OCI-LY7 (cell line): ENCODE measurements around the gene ASCL5. TPM values are rescaled to one million over a fixed set of nuclear protein-coding genes. Genes with fewer than 3 reads are reported as not detected.

Source experiments
- Bru-seq: library from RNA; stranded (reverse); fragments of 400-500 nt; gene quantifications from one replicate; lab custom pipeline; 2021; lab: Mats Ljungman, UMichigan
- BruChase-seq, 2 experiments: library from RNA; stranded (reverse); fragments of 400-500 nt; gene quantifications; one replicate each; lab custom pipeline; 2021; lab: Mats Ljungman, UMichigan
- BruUV-seq: library from RNA; stranded (reverse); fragments of 400-500 nt; replicated peaks from 2 replicates; lab custom pipeline; 2021; lab: Mats Ljungman, UMichigan
- CTCF ChIA-PET: fragments of 300-600 bp; sonication (Branson Sonifier 250); formaldehyde crosslinking; loops from one replicate; lab custom pipeline; 2022; ENCODE audit warnings: antibody characterized with exemption; ENCODE audit not compliant: unreplicated experiment; lab: Charles Lee
- POLR2A ChIA-PET: fragments of 300-600 bp; sonication (Branson Sonifier 250); formaldehyde crosslinking; loops from one replicate; lab custom pipeline; 2022; ENCODE audit warnings: antibody characterized with exemption; lab: Charles Lee
- DNase-seq: peaks from one replicate; pipeline ENCODE4 v3.0.0-alpha.2; 2015; ENCODE audit warnings: low spot score
- H2AFZ ChIP-seq: fragments of 200-600 bp; sonication (generic), shearing (Covaris generic); 2 replicates; pipeline ENCODE4 v1.6.1; 2014; ENCODE audit warnings: mild to moderate bottlenecking, antibody characterized with exemption, low read length, moderate library complexity
- H3K27ac ChIP-seq: fragments of 200-600 bp; sonication (generic); 2 replicates; pipeline ENCODE4 v1.5.1; 2014; ENCODE audit warnings: mixed run types, low read depth, mild to moderate bottlenecking, moderate library complexity, low read length, inconsistent platforms; ENCODE audit not compliant: poor library complexity, severe bottlenecking
- H3K36me3 ChIP-seq: fragments of 200-600 bp; sonication (generic); 2 replicates; pipeline ENCODE4 v1.6.1; 2014; ENCODE audit warnings: mild to moderate bottlenecking, antibody characterized with exemption, low read length, moderate library complexity, mixed read lengths; ENCODE audit not compliant: insufficient read depth
- H3K4me1 ChIP-seq: fragments of 200-600 bp; sonication (generic); 2 replicates; pipeline ENCODE4 v1.5.1; 2014; ENCODE audit warnings: mild to moderate bottlenecking, low read length; ENCODE audit not compliant: insufficient read depth, poor library complexity, severe bottlenecking
- H3K4me2 ChIP-seq: fragments of 200-600 bp; sonication (generic); 2 replicates; pipeline ENCODE4 v1.6.1; 2014; ENCODE audit warnings: mild to moderate bottlenecking, low read length
- H3K4me3 ChIP-seq: fragments of 200-600 bp; sonication (generic); 2 replicates; pipeline ENCODE4 v1.5.1; 2014; ENCODE audit warnings: mild to moderate bottlenecking, low read depth, low read length; ENCODE audit not compliant: poor library complexity, severe bottlenecking
- H3K79me2 ChIP-seq: fragments of 200-600 bp; sonication (generic); 2 replicates; pipeline ENCODE4 v1.6.1; 2016; ENCODE audit warnings: low read depth, mild to moderate bottlenecking, low read length, moderate library complexity, mixed read lengths; ENCODE audit not compliant: insufficient read depth
- H3K9me2 ChIP-seq: fragments of 200-600 bp; sonication (generic); 2 replicates; pipeline ENCODE4 v1.6.1; 2016; ENCODE audit warnings: mild to moderate bottlenecking, low read length, mixed read lengths; ENCODE audit not compliant: insufficient read depth
- H3K9me3 ChIP-seq: fragments of 200-600 bp; sonication (generic); 2 replicates; pipeline ENCODE4 v1.6.1; 2014; ENCODE audit warnings: mild to moderate bottlenecking, mixed run types, low read length, mixed read lengths
- H4K20me1 ChIP-seq: fragments of 200-600 bp; sonication (generic); 2 replicates; pipeline ENCODE4 v1.6.1; 2014; ENCODE audit warnings: mild to moderate bottlenecking, antibody characterized with exemption, low read length, moderate library complexity, mixed read lengths; ENCODE audit not compliant: insufficient read depth
- CTCF ChIP-seq: fragments of 200-600 bp; sonication (generic); conservative IDR thresholded peaks from 2 replicates; pipeline ENCODE4 v1.5.1; 2014; ENCODE audit warnings: mild to moderate bottlenecking, antibody characterized with exemption, low read length, moderate library complexity, mixed read lengths
- EZH2phosphoT487 ChIP-seq: fragments of 200-600 bp; sonication (generic); IDR thresholded peaks from 2 replicates; pipeline ENCODE4 v1.6.1; 2018; ENCODE audit warnings: low read depth, borderline replicate concordance, mild to moderate bottlenecking, mixed run types, antibody characterized with exemption, low read length, moderate library complexity, mixed read lengths
- intact Hi-C: fragments of 100-400 bp; cut with micrococcal nuclease; formaldehyde crosslinking; loops from one replicate; pipeline ENCODE4 v1.10.0; 2022; ENCODE audit not compliant: unreplicated experiment
- long read RNA-seq: library from polyadenylated mRNA; stranded (forward); transcript quantifications from one replicate; pipeline ENCODE4 v2.0.0, GENCODE V29; 2022
- total RNA-seq, 2 experiments: library from RNA; depleted of rRNA in 1 of 2; stranded (reverse); fragments of >200 nt in 1 of 2; shearing (Covaris generic) in 1 of 2; gene quantifications; 2 replicates each; pipeline ENCODE4 v1.2.3, GENCODE V29; 2014 to 2022

ASCL5 gene
- total RNA-seq (2014; rRNA removed; shearing (Covaris generic)) (not detected in 2 replicates), total RNA-seq (2022) (not detected in 2 replicates), Bru-seq, nascent RNA (not detected), BruChase-seq, experiment 1, labeled RNA remaining after a 6-hour chase (percentile 12 among the genes with signal in this experiment), BruChase-seq, experiment 2, labeled RNA remaining after a 2-hour chase (percentile 12 among the genes with signal in this experiment)
- long read RNA-seq, result 0 reads

GRCh38 chr1:201126832-201127754 lies at the start of gene ASCL5:
TSS of gene ASCL5 (minus strand) at chr1:201127184. CDS start at chr1:201115372, 11,812 bp downstream.
- Histone ChIP-seq H4K20me1 (no peaks in the 10 kb centered on the region), H3K79me2 (no peaks in the 10 kb centered on the region), H3K36me3 (no peaks in the 10 kb centered on the region), H3K9me2 (no peaks in the 10 kb centered on the region), H3K27ac (no peak within 1 kb of the TSS), H3K4me2 (no peak within 1 kb of the TSS), H2AFZ (no peak within 1 kb of the TSS), H3K4me1 (no peaks in the 10 kb centered on the region), H3K9me3 (no peaks in the 10 kb centered on the region), H3K4me3 (no peak within 1 kb of the TSS)
- intact Hi-C loops, result no loop called here
- ChIA-PET CTCF (interaction anchor here (1.0 kb wide), 1 partner anchor 8 kb away, joined by 3 read pairs; no protein-coding TSS in a partner anchor), POLR2A (no interaction called here)
- TF ChIP-seq EZH2phosphoT487, result no peak
- TF ChIP-seq CTCF, result no peak
- DNase-seq, result no peak
- BruUV-seq, result no TSS peak

DNA sequence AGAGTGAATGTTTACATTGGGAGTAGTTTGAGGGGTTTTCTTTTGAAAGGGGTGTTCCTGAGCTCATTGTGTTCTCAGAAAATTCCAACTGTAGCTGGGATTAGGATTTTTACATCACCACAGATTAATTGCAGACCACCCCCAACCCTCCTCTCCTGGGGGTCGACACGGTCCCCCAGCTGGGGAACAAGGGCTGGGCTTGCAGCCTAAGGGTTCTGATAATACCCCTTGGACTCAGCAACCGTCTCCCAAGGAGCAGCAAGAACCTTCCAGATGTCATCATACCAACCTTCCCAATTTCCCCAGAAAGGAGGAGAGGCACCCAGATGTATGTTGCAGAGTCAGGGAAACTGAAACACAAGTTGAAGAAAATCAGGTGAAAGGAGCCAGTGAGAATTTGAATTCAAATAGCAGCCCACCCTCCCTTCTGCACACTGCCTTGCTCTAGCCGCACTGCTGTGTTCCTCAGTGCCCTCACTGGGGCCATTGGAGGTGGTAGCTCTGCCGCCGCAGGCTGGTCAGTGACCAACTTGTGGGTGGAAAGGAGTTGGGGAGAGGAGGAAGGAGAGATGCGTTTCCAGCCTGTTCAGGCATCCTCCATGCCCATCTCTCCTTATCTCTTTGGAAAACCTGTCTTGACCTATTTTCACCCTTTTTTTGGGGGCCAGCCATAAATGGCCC lies 49.0 kb upstream of the ASCL5 start:
- POLR2A ChIA-PET, result interaction anchor here (0.6 kb wide), 2 partner anchors 132 to 526 kb away, joined by 3 read pairs; no protein-coding TSS in a partner anchor

More for the DNA sequence above, 49.0 kb upstream of the ASCL5 start:
- no TSS peak for BruUV-seq
- H3K4me2 ChIP-seq, result no peak overlapping the region
- no peak overlapping the region for H3K4me3 ChIP-seq
- intact Hi-C loops, result no loop called here
- H3K9me2 ChIP-seq, result no peaks in the 10 kb centered on the region
- no peak overlapping the region for H2AFZ ChIP-seq
- H3K36me3 ChIP-seq, result no peaks in the 10 kb centered on the region
- no peak for TF ChIP-seq CTCF
- no peak for TF ChIP-seq EZH2phosphoT487
- no peak for DNase-seq
- no peak overlapping the region for H3K27ac ChIP-seq
- CTCF ChIA-PET, result no interaction called here
- H3K9me3 ChIP-seq, result no peaks in the 10 kb centered on the region
- no peaks in the 10 kb centered on the region for H3K4me1 ChIP-seq
- no peaks in the 10 kb centered on the region for H3K79me2 ChIP-seq
- H4K20me1 ChIP-seq, result no peaks in the 10 kb centered on the region
